HuH-7.5 (cell line): ENCODE results near the gene PELI2.

Source experiments
- DNase-seq: peaks from one replicate; pipeline ENCODE4 v3.0.0; 2011; ENCODE audit warnings: low spot score

The PELI2 gene

GRCh38 chr14:56244138-56244789 lies 126.1 kb downstream of the PELI2 start:
- no peak for DNase-seq

GRCh38 chr14:56247495-56248200 lies 129.4 kb downstream of the PELI2 start:
- no peak for DNase-seq

GRCh38 chr14:56248442-56248841 lies 130.2 kb downstream of the PELI2 start:
- DNase-seq, result no peak

GRCh38 chr14:56261046-56261445 lies 142.8 kb downstream of the PELI2 start:
- no peak for DNase-seq

GRCh38 chr14:56262530-56262929 lies 144.3 kb downstream of the PELI2 start:
- no peak for DNase-seq

GRCh38 chr14:56268039-56268438 lies 149.8 kb downstream of the PELI2 start:
- DNase-seq, result no peak

- DNase-seq, result no peak
Observed at GRCh38 chr14:56268673-56269072, 150.5 kb downstream of the PELI2 start.

GRCh38 chr14:56270921-56271320 lies 152.7 kb downstream of the PELI2 start:
- no peak for DNase-seq

GRCh38 chr14:56271970-56272369 lies 153.8 kb downstream of the PELI2 start:
- DNase-seq, result no peak

- no peak for DNase-seq
Observed at GRCh38 chr14:56273155-56273554, 154.9 kb downstream of the PELI2 start.

GRCh38 chr14:56273951-56274350 lies 155.7 kb downstream of the PELI2 start:
- DNase-seq, result no peak

GRCh38 chr14:56274556-56274955 lies 156.3 kb downstream of the PELI2 start:
- no peak for DNase-seq

- DNase-seq, result no peak
Observed at GRCh38 chr14:56276108-56276507, 157.9 kb downstream of the PELI2 start.

- DNase-seq, result no peak
Observed at GRCh38 chr14:56278383-56278782, 160.2 kb downstream of the PELI2 start.

- DNase-seq, result no peak
Observed at GRCh38 chr14:56280843-56281242, 162.6 kb downstream of the PELI2 start.

- no peak for DNase-seq
Observed at GRCh38 chr14:56282179-56282578, 164.0 kb downstream of the PELI2 start.

GRCh38 chr14:56284641-56285040 lies 166.4 kb downstream of the PELI2 start:
- DNase-seq, result no peak

- no peak for DNase-seq
Observed at GRCh38 chr14:56289155-56289554, 170.9 kb downstream of the PELI2 start.

GRCh38 chr14:56290195-56290594 lies 172.0 kb downstream of the PELI2 start:
- no peak for DNase-seq

- no peak for DNase-seq
Observed at GRCh38 chr14:56292970-56293369, 174.8 kb downstream of the PELI2 start.

- no peak for DNase-seq
Observed at GRCh38 chr14:56293506-56293905, 175.3 kb downstream of the PELI2 start.

GRCh38 chr14:56294128-56294527 lies 175.9 kb downstream of the PELI2 start:
- DNase-seq, result peak; percentile 11

- no peak for DNase-seq
Observed at GRCh38 chr14:56295743-56296142, 177.5 kb downstream of the PELI2 start.

- DNase-seq, result no peak
Observed at GRCh38 chr14:56297449-56297848, 179.2 kb downstream of the PELI2 start.
